Measurements from ENCODE around the gene DMXL1.
A peak's percentile ranks its signal among the peaks of the same experiment; 100 is the strongest.

DMXL1 gene

GRCh38 chr5:119270121-119270565, 199.3 kb downstream of the DMXL1 start:
- no peak for DNase-seq (ENCODE audit: low read depth in 2 of 2)

DNA sequence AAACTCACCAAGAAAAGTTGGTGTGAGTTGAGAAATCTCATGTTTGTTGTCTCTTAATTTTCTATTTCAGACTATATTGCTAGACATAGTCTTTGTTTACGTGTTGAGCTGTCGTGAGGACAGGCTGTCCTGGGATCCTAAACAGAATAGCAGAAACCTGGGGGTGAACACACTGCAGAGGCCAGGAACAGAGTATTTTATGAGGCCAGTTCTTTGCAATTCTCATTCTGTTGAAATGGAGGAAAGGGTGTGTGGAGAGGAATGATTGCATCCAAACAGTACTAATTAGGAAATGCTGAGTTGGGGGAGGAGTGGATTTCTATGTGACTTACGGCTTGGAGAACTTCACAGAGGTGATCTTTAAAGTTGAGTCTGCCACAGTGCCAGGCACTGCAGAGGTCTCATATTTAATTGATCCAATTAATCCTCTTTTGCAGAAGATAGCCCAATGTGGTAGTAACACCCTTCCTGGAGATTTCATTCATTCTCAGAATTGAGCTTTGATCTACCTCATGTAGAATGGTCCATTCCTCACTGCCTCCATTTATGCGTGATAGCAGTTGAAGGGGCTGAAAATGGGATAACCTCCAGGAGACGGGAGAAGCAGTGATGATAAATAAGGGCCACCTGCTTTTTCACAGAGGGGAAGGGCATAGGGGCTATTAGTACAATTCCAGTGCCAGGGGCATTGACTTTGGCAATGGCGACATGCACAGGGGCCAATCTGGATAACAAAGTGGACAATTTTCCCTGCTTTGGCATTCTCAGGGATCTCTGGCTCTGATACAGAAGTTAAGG, 200.3 kb downstream of the DMXL1 start:
- no peak for DNase-seq (ENCODE audit: low read depth in 2 of 2)

- no peak for DNase-seq (ENCODE audit: low read depth in 2 of 2)
These were observed 201.2 kb downstream of the DMXL1 start for GRCh38 chr5:119271758-119272730.

- DNase-seq (ENCODE audit: low read depth in 2 of 2), result no peak
These were observed 202.5 kb downstream of the DMXL1 start for GRCh38 chr5:119273391-119273839.

DNA sequence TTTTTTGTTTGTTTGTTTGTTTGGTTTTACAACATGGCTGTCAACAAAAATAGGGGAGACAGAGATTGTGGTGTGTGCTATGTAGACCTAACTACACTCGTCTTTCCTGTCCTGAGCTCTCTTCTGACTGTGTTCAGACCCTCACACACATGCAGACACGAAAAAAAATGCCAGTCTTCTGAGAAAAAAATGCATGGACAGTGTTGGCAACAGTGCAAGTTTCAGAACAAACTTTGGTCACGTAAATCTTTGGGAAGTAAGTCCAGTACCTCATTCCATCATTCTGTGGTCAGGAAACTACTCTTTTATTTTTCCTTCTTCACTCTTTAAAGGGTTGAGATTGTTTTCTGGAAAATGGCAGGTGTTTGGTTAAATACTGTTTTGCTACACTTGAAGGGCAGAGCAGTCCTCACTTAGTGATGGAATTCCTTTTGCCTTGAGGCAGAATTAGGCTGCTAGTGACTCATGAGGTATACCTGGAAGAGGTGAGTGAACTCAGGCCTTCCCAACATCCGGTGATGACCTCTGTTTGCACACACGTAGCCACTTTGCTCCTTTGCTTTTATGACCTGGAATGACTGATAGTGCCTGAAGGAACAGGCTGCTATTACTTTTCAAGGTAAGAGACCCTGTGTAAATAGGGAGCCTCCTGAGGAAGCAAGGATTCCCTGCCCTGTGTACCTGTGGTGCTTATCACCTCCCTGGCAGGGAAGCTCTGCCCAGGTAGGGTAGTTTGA, 203.3 kb downstream of the DMXL1 start:
- DNase-seq (ENCODE audit: low read depth in 2 of 2), result no peak

DNA sequence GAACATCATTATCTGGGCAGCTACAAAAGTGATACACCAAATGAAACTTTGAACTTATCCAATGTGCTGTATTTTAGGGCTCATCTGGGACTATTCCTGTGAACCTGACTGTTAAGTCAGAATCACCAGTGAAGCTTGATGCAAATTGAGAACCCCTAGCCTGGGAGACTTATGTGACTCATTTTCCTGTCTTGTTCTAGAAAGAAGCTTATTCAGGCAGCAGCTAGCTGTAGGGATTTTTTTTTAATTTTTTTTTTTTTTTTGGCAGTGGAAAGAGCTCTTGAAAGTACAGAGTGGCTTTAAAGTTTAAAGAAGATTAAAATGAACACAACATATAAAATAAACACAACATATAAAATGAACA, 203.9 kb downstream of the DMXL1 start:
- DNase-seq (ENCODE audit: low read depth in 2 of 2), result no peak

GRCh38 chr5:119275146-119275545, 204.3 kb downstream of the DMXL1 start:
- no peak for DNase-seq (ENCODE audit: low read depth in 2 of 2)

DNA sequence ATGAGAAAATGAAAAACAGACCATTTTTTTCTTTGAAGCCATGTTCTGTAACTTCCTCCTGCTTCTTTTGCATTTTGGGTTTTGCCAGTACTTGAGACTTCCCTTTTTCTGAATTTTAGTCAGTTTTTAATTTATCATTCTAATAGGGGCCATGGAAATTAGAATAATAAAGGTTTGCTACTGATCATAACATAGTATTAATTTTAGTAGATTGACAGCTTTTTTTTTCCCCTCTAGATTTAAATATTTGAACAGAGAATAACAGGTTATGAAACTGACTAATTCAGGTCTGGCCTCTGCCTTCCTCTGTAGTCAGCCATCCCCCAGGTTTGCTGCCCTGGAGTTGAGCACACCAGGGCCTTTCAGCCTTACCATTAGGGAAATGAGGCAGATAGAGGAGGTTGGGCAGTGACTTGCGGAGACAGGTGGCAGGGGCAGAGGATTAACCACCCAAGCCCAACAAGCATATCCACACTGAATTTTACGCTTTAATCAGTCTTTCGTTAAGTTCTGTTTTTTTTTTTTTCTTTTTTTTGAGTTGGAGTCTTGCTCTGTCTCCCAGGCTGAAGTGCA, 204.8 kb downstream of the DMXL1 start:
- DNase-seq (ENCODE audit: low read depth in 2 of 2), result peak in 1 of 2 donors; percentile 35

DNA sequence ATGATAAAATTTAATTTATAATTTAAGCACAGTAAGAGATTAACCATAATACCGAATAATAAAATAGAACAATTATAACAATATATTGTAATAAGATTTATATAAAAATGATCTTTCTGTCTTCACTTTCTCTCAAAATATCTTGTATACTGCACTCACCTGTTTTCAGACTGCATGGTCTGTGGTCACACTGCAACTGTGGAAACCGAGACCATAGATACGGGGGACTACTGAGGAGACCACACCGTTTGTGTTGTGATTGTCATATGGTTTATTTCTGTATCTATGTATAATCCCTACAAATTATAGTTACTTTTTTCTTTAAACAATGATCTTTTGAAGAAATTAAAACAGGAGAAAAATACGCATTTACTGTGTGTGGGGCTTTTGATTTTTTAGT, 206.1 kb downstream of the DMXL1 start:
- no peak for DNase-seq (ENCODE audit: low read depth in 2 of 2)

- no peak for DNase-seq (ENCODE audit: low read depth in 2 of 2)
These were observed 208.2 kb downstream of the DMXL1 start for GRCh38 chr5:119279093-119279492.

DNA sequence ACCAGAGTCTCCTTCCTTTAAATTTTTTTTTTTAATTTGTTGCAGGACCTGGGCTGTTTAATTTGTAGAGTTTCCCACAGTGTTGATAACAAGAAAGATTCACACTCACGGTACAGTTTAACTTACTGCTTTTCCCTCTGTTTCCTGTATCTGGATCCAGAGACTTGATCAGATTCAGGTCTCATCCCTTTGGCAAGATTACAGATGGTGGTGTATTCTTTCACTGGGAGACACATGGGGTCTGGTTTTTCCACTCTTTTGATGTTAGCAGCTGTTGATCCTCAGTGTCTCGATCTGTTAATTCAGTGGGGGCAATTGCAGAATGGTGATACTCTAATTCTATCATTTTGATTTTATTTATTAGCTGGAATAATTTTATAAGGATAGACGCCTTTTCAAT, 209.5 kb downstream of the DMXL1 start:
- no peak for DNase-seq (ENCODE audit: low read depth in 2 of 2)

DNA sequence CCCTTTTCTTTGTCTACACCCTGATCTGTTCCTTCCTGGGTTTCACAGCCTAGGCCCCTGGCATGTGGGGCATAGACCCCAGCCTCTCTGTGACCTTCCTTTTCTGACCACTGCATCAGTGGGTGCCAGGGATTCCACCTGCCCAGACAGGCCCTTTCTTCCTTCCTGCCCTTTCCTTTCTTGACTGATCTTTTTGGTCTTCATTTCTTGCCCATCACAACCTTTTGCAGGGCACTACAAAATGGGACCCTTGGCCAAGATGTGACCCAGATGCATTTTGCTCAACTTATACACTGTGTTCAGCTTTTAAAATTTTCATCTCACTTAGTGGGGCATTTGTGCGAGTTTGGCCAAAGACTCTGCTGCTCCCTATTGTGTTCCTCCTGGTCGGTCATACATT, 211.7 kb downstream of the DMXL1 start:
- no peak for DNase-seq (ENCODE audit: low read depth in 2 of 2)

- no peak for DNase-seq (ENCODE audit: low read depth in 2 of 2)
These were observed 213.1 kb downstream of the DMXL1 start for GRCh38 chr5:119284031-119284430.

DNA sequence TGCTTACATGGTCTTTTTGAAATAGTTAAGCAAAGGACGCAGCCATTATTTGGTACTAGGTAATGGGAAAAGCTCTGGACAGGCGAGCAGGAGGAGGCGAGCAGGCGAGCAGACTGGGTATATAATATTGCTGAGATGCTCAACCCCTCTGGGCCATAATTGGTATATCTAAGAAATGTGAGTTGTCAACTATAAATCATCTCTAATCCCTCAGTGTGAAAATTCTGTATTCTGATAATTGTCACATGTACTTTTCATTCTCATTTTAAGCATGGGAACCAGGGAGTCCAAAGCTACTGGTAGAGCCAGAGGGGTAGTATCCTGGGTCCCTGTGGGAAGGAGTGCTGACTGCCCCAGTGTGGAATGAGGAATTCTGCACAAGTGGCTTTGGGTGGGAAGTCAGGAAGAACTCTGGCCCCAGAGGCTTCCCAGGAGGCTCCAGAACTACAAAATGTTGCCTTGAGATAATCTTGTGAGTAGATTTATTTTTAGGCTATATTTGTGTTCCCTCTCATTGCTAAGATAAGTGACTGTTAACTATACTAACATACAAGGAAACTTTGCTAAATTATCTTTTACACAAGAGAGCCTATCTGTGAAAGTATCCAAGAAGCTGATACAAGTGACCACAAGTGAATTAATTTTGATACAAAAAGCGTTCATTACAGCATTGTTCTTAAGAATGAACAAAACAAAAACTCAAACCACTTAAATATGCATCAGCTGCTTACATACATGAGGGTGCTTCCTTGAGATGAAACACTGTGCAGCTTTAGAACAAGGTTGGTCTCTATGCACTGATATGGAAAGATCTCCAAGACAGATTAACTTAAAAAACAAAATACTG, 214.4 kb downstream of the DMXL1 start:
- no peak for DNase-seq (ENCODE audit: low read depth in 2 of 2)

DNA sequence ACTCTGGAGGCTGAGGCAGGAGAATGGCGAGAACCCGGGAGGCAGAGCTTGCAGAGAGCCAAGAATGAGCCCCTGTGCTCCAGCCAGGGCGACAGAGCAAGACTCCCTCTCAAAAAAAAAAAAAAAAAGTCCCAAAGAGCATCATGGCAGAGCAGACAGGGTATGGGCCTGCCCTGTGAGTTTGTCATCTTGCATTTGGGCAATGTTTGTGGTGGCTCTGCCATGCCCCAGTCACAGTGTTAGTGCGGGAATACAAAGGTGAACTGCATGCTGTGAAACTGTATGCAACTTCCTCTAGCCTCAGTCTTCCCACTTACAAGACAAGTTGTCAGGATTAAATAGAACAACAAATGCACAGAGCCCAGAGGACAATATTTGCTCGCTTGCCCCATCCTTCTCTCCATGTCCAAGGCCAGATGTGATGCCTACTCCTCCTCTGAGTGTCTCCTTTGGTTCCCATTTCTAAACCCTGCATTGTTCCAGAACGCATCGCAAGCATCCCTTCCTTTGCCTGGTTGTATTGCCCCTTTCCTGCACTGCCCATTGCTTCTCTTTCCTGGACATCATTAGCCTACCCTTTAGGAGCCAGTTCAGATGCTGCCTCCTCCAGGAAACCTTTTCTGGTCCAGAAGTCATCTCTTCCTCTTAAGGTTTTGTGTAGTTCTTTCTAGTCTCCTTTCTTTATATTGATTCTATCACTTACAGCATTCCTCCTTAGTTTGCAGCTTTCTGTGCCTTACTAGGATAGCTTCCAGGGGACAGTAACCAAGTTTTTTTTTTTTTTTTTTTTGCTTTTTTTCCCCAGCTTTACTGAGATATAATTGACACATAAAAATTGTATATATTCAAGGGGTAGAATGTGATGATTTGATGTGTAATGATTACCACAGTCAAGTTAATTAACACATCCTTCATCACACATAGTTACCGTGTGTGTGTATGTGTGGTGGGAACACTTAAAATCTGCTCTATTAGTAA, 215.9 kb downstream of the DMXL1 start:
- DNase-seq (ENCODE audit: low read depth in 2 of 2), result no peak

GRCh38 chr5:119287547-119288111, 216.7 kb downstream of the DMXL1 start:
- no peak for DNase-seq (ENCODE audit: low read depth in 2 of 2)

DNA sequence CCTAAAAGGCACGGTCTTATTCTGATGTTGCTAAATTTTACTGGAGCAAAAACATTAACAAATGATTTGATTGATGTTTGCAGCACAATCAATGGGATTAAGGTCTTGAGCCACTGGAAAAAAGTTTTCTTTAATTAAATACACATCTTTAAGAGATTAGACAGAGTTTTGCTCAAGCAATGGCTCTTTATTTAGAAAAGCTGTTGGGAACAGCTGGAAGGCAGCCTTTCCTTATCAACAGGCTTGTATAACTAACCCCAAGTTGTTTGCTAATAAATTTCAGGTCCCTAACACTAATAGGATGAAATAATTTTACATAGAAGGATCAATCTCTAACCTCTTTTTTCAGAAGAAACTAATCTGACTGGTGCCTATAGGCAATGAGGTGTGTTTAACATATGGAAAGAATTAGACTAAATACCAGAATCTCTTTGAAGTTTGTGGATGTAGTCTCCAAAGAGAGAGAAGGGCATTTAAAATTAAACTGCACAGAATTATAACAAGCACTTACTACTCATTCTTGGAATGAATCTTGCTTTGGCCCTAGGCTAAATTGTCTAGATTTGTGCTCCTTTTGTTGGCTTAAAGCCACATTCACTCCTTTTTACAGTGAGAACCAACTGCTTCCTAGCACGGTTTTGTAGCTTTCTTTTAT, 217.6 kb downstream of the DMXL1 start:
- DNase-seq (ENCODE audit: low read depth in 2 of 2), result no peak

- DNase-seq (ENCODE audit: low read depth in 2 of 2), result no peak
These were observed 218.7 kb downstream of the DMXL1 start for GRCh38 chr5:119289438-119290044.
